Kidney (tissue), 14 donors: Measurements from ENCODE around the gene FRAT2. TPM values are rescaled to one million over a fixed set of nuclear protein-coding genes. Genes with fewer than 3 reads are reported as not detected.
A peak's percentile ranks its signal among the peaks of the same experiment; 100 is the strongest.

ENCODE experiments used
- DNase-seq, 5 donors: peaks; one replicate each; pipeline ENCODE4 v3.0.0-alpha.2; 2013 to 2020
- FAIRE-seq: peaks from 2 replicates; lab custom pipeline; 2012; peaks lifted over from hg19 to GRCh38; lab: Jason Lieb, UNC
- H3K27ac ChIP-seq, 2 donors: one replicate each; pipeline ENCODE4 v1.7.0; 2013; ENCODE audit warnings: low read depth in 2 of 2, low read length in 2 of 2, inconsistent platforms in 1 of 2
- H3K27me3 ChIP-seq: one replicate; pipeline ENCODE4 v1.7.1; 2013; ENCODE audit warnings: low read length, inconsistent platforms; ENCODE audit not compliant: control insufficient read depth, insufficient read depth
- H3K36me3 ChIP-seq, 3 donors: one replicate each; pipeline versions ENCODE4 v1.7.0 to v1.7.1; 2013; ENCODE audit warnings: low read length in 3 of 3, control low read depth in 1 of 3, inconsistent platforms in 1 of 3; ENCODE audit not compliant: insufficient read depth in 3 of 3, control insufficient read depth in 2 of 3
- H3K4me1 ChIP-seq, 3 donors: one replicate each; pipeline versions ENCODE4 v1.7.0 to v1.7.1; 2013; ENCODE audit warnings: low read length in 3 of 3, inconsistent platforms in 1 of 3, low read depth in 1 of 3; ENCODE audit not compliant: control insufficient read depth in 2 of 3, insufficient read depth in 2 of 3
- H3K4me3 ChIP-seq, 3 donors: one replicate each; pipeline versions ENCODE4 v1.7.0 to v1.8.1; 2013; ENCODE audit warnings: low read length in 3 of 3, control low read depth in 1 of 3, inconsistent platforms in 1 of 3
- H3K9ac ChIP-seq, 3 donors: one replicate each; pipeline versions ENCODE4 v1.7.0 to v1.7.1; 2013; ENCODE audit warnings: low read length in 3 of 3, control low read depth in 1 of 3, inconsistent platforms in 1 of 3
- H3K9me3 ChIP-seq, 3 donors: one replicate each; pipeline versions ENCODE4 v1.7.0 to v1.7.1; 2013; ENCODE audit warnings: low read length in 3 of 3, control low read depth in 1 of 3, inconsistent platforms in 1 of 3; ENCODE audit not compliant: control insufficient read depth in 2 of 3, insufficient read depth in 1 of 3
- intact Hi-C: fragments of 100-400 bp; cut with DNase I; formaldehyde crosslinking; loops from one replicate; pipeline ENCODE4 v1.11.1; 2022
- polyA plus RNA-seq: library from polyadenylated mRNA; stranded (reverse); fragments of 350-450 nt; fragmentation: Illumina TruSeq; extraction: RNeasy Lipid Tissue Mini Kit (QIAGEN cat#74804); gene quantifications from one replicate; pipeline ENCODE4 v1.2.3, GENCODE V29; 2014; ENCODE audit warnings: low read depth, low replicate concordance; ENCODE audit not compliant: insufficient read depth
- total RNA-seq: library from RNA; stranded (reverse); fragmentation: NEBNext Ultra II Directional; extraction: Animal tissue kit (Norgen Biotek cat#: 25700); gene quantifications from one replicate; pipeline ENCODE4 v1.2.1, GENCODE V29; 2021
- TF ChIP-seq, protein P1 (sequence below): IDR thresholded peaks from 3 replicates; pipeline ENCODE4 v1.5.1; 2012; ENCODE audit warnings: mild to moderate bottlenecking, moderate library complexity, borderline replicate concordance; ENCODE audit not compliant: insufficient read depth; ENCODE audit errors: extremely low read depth
- donor health status: control.
- donor health status: control.
- donor health status: control.
- donor health status: control.
- donor health status: control.
- donor health status: DM: yes; HTN: yes; CAD: no.
- donor health status: Normal renal cell carcinoma (clear cell type).

FRAT2 gene
- total and polyA plus RNA-seq, 2 donors from 2014 or later: 5.4 to 16.8 TPM

DNA sequence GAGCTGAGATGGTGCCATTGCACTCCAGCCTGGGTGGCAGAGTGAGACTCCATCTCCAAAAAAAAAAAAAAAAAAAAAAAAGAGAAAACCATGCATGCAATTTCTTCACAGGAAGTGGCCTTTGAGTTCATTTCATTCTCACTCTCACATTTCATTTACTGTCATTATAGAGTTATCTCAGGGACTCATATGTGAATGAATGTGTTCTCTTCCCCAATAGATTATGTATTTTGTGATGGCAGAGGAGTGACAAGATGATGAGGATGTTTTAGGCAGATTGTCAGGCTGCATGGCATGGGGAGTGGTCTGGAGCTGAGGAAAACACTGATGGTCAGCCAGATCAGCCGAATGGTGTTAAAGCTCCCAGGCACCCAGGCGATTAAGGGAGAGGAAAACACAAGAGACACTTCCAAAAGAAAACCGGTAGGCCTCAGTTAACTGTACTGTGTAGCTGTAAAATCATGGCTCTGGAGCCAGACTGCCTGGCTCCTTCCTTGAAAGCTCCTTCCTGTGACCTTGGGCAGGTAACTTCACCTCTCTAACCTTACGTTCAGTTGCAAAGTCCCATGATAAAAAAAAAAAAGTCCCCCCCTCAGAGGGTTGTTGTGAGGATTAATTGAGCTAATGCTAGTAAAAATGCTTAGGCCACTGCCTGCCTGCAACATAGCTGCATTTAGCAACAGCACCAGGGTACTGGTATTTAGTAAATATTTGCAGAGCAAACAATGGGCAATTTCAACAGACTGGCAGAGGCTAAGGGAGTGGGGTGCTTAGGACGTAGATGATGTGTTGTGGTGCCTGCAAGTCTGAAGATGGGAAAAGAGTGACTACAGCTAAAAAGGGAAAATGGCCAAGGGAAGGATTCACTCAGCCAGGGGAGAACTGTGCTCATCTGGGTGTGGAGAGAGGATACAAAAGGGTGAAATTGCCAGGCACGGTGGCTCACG lies 6.9 kb downstream of the FRAT2 start:
- DNase-seq (peak in 1 of 5 donors; percentile 4), FAIRE-seq (no peak)
- TF ChIP-seq, protein P1, sequence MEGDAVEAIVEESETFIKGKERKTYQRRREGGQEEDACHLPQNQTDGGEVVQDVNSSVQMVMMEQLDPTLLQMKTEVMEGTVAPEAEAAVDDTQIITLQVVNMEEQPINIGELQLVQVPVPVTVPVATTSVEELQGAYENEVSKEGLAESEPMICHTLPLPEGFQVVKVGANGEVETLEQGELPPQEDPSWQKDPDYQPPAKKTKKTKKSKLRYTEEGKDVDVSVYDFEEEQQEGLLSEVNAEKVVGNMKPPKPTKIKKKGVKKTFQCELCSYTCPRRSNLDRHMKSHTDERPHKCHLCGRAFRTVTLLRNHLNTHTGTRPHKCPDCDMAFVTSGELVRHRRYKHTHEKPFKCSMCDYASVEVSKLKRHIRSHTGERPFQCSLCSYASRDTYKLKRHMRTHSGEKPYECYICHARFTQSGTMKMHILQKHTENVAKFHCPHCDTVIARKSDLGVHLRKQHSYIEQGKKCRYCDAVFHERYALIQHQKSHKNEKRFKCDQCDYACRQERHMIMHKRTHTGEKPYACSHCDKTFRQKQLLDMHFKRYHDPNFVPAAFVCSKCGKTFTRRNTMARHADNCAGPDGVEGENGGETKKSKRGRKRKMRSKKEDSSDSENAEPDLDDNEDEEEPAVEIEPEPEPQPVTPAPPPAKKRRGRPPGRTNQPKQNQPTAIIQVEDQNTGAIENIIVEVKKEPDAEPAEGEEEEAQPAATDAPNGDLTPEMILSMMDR: no peak
- intact Hi-C loops: no loop called here
- no peak overlapping the region for H3K4me3 ChIP-seq
- no peak overlapping the region for H3K27ac ChIP-seq
- no peaks in the 10 kb centered on the region for H3K9me3 ChIP-seq
- H3K4me1 ChIP-seq: peaks cover 0 to 12% (median 8%) of the 10 kb centered on the region in 3 donors
- no peaks in the 10 kb centered on the region for H3K36me3 ChIP-seq
- no peak overlapping the region for H3K9ac ChIP-seq
- no peaks in the 10 kb centered on the region for H3K27me3 ChIP-seq

DNA sequence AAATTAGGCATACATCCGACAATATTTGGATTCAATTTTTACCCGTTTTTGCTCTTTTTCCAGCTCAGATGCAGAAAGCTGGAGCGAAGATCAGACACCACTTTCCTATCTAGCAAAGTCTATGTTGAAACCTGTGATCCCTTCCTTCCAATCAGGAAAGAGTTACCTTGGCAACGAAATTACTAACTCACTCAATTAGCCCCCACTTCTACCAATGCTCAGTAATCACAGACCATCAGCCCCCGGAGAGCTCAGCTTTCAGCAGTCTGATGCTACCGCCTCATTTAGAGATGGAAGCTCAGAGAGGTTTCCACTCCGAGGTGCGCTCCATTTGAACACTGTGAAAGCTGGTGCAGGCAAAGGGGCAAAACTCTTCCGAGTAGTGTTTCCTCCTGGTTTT lies 8.8 kb downstream of the FRAT2 start:
- H3K27me3 ChIP-seq: no peaks in the 10 kb centered on the region
- FAIRE-seq (no peak), DNase-seq (peak in 2 of 5 donors; percentile 6 to 41)
- H3K4me1 ChIP-seq: peaks cover 0 to 6% (median 5%) of the 10 kb centered on the region in 3 donors
- no peak overlapping the region for H3K4me3 ChIP-seq
- H3K27ac ChIP-seq: no peak overlapping the region
- H3K9me3 ChIP-seq: no peaks in the 10 kb centered on the region
- no peaks in the 10 kb centered on the region for H3K36me3 ChIP-seq
- intact Hi-C loops: no loop called here
- TF ChIP-seq, protein P1: no peak
- no peak overlapping the region for H3K9ac ChIP-seq

DNA sequence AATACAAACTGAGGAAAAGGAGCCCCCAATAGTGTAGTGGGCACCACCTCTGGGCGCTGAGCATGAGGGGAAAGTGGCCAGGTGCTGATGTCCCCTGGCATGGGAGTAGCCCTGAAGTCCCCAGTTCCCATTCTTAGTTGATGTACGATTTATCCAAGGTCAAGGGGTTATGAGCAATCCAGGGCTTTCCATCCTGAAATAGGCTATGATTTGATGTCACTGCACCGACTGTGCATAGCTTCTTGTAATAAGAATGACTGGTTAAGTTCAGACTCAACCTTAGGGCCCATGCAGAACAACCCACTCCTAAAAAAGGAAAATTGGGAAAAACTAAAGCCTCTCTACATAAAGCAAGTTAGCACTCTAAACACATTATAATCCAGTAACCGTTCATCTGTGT lies 11.0 kb downstream of the FRAT2 start:
- H3K9ac ChIP-seq: no peak overlapping the region
- intact Hi-C loops: no loop called here
- H3K9me3 ChIP-seq: no peaks in the 10 kb centered on the region
- no peaks in the 10 kb centered on the region for H3K36me3 ChIP-seq
- FAIRE-seq: no peak
- H3K27ac ChIP-seq: no peak overlapping the region
- H3K27me3 ChIP-seq: no peaks in the 10 kb centered on the region
- DNase-seq: peak in 1 of 5 donors; percentile 3
- H3K4me3 ChIP-seq: no peak overlapping the region
- peaks cover 0 to 6% (median 5%) of the 10 kb centered on the region in 3 donors for H3K4me1 ChIP-seq
- TF ChIP-seq, protein P1: no peak
